AG10803 (cell line): ENCODE data around the gene GSTO2.

Experiments
- DNase-seq: peaks from one replicate; pipeline ENCODE4 v3.0.0; 2010; ENCODE audit warnings: low read depth
- H3K4me3 ChIP-seq: 2 replicates; pipeline ENCODE4 v1.5.1; 2011; ENCODE audit warnings: mild to moderate bottlenecking, low read length, control low read depth
- CTCF ChIP-seq: conservative IDR thresholded peaks from 2 replicates; pipeline ENCODE4 v1.5.1; 2011; ENCODE audit warnings: mild to moderate bottlenecking, low read length, control low read depth, inconsistent platforms

Gene GSTO2

GRCh38 chr10:104317269-104317710, 48.3 kb downstream of the GSTO2 start:
- DNase-seq: peak; percentile 86
- 0 out of 2 replicates have a peak, but pooled peaks have one; percentile 8 for TF ChIP-seq CTCF
- H3K4me3 ChIP-seq: no peak overlapping the region

GRCh38 chr10:104317726-104318299, 48.8 kb downstream of the GSTO2 start:
- DNase-seq: no peak
- no peak overlapping the region for H3K4me3 ChIP-seq
- no peak for TF ChIP-seq CTCF

GRCh38 chr10:104318326-104318725, 49.3 kb downstream of the GSTO2 start:
- TF ChIP-seq CTCF: no peak
- H3K4me3 ChIP-seq: no peak overlapping the region
- DNase-seq: no peak

- TF ChIP-seq CTCF: no peak
- DNase-seq: no peak
- no peak overlapping the region for H3K4me3 ChIP-seq
Measured at GRCh38 chr10:104318810-104319741, 50.1 kb downstream of the GSTO2 start.

GRCh38 chr10:104321226-104321625, 52.2 kb downstream of the GSTO2 start:
- DNase-seq: no peak
- no peak for TF ChIP-seq CTCF
- no peak overlapping the region for H3K4me3 ChIP-seq

GRCh38 chr10:104321725-104322415, 52.9 kb downstream of the GSTO2 start:
- no peak overlapping the region for H3K4me3 ChIP-seq
- no peak for TF ChIP-seq CTCF
- DNase-seq: no peak
